ENCODE data around the gene OSBP.

DNA sequence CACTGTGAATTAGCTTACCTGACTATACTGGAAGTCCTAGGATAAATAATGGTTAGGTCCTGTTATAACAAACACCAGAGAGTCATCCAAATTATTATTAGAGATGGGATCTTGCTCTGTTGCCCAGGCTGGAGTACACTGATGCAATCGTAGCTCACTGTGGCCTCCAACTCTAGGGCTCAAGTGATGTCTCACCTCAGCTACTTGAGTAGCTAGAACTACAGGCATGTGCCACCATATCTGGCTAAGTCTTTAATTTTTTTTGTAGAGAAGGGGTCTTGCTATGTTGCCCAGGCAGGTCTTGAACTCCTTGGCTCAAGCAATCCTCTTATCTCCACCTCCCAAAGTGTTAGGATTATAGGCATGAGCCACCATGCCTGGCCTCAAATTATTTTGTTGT lies 37.2 kb downstream of the OSBP start:
- no peak for TF ChIP-seq LEF1 (IDR thresholded peaks at IDR 0.05; ENCODE audit: borderline replicate concordance)
- no peak for TF ChIP-seq PKNOX1 (IDR thresholded peaks at IDR 0.05)
- TF ChIP-seq FOXK2 (IDR thresholded peaks at IDR 0.05) = no peak
- TF ChIP-seq SP1 (IDR thresholded peaks at IDR 0.05) = no peak
- no peak for TF ChIP-seq FOXM1 (IDR thresholded peaks at IDR 0.05; ENCODE audit: borderline replicate concordance)
- no peak for TF ChIP-seq ELF4 (IDR thresholded peaks at IDR 0.05)
- TF ChIP-seq BHLHE40 (IDR thresholded peaks at IDR 0.05; ENCODE audit: borderline replicate concordance) = no peak
- TF ChIP-seq SUZ12 (IDR thresholded peaks at IDR 0.05) = no peak
- TF ChIP-seq ARNT (IDR thresholded peaks at IDR 0.05) = no peak
- TF ChIP-seq ZNF384 (IDR thresholded peaks at IDR 0.05) = no peak
